Activated naive CD4-positive, alpha-beta T cell treated with Interleukin-2 at 50 U/mL for 16 hours (primary cell): ENCODE data around the gene NPR3.

ENCODE experiments used
- DNase-seq: peaks from one replicate; pipeline ENCODE4 v3.0.0-alpha.2; 2020

Gene NPR3

DNA sequence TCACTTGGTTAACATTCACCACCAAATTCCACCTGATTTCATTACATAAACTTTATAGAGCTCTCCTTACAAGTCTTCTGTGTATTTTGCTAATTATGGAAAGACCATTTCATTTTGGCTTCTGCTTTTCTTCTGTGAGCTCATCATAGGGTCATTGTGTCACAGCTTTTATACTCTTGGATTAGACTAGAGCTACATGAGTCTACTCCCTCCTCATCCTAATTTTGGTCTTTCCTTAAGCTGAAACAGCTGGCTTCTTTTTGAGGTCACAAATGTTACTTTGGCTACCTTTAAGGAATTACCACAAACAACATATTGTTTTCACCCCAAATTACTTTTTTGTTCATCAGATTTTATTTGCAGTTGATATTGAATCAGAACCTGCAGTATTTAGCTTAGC, 103.0 kb downstream of the NPR3 start:
- DNase-seq: no peak

DNA sequence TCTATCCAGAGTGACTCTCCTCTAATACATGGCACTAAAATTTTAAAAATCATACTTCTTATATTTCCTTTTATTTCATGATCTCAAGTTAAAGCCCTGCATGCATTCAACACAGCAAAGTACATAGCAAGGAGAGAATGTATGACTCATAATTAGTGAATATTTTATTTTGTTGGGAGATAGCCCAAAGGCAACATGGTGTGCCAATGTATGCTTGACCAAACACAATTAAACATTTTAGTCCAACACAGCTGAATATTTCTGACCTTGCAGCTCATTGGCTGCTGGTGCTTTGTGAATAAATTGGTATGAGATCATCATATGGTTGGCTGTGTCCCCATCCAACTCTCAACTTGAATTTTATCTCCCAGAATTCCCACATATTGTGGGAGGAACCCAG, 103.5 kb downstream of the NPR3 start:
- no peak for DNase-seq

DNA sequence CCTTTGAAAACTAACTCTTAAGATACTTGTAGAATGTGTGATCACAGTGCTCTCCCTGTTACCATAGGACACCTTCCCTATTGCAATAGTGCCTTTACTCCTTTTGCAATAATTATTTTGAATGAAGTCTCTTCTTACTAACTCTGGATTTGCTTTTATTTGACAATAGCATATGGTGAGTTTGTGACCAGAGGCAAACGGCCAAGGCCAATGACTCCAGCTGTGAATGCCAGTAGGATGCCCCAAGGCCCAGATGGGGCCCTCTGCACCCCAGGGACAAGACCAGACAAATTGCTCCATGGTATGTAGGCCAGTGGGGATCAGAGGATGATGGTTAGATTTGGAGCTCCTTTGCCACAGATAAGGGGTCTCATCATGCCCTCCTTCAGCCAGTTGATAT, 116.9 kb downstream of the NPR3 start:
- DNase-seq: no peak

DNA sequence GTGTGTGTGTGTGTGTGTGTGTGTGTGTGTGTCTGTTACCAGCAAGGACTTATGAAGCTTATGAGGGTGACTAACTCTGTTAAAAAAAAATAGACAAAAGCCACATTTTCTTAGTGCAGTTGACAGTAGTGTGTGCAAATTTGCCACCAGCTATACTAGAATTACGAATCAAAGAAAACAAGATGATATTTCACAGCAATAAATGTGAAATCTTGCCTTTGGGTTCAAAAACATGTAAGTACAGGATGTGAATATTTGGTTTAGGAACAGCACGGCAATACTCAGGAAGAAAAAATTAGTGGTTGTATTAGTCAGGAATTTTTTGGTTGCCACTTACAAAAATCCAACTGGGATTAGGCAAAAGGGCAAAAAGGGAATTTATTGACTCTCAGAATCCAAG, 117.4 kb downstream of the NPR3 start:
- DNase-seq: no peak

DNA sequence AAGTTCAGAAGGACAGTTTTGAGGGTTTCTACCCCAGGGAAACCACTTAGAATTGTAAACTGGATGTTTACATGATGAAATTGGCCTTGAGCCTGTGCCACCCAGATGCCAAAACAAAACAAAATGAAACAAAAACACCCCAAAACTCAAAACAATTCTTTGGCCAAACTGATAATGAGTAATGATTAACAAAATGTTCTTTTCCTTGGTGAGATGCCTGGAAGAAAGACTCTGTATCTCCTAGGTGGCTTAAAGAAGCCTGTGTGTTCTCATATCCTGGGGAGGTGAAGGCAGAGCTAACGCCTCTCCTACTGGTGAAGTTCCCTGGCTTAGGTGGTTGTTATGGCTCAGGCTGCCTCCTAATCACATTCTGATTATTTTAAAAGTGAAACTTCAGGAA, 120.5 kb downstream of the NPR3 start:
- no peak for DNase-seq

DNA sequence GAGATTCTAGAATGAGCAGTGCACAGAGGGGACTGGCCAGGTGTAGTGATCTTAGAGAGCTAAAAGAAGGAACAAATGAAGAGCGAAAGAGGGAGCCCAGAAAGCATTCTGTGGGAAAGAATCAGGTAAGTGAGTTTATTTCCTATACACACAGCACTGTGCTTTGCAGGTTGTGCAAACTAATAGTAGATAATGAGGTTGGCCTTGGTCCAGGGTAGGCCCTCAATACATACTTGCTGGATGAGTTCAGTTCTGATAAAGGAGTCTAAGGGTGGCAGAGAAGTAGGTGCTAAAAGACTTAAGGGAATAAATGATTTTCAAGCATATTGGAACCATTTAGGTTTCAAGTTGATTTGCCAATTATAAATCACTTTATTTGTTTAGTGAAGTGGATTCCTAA, 122.0 kb downstream of the NPR3 start:
- DNase-seq: no peak

DNA sequence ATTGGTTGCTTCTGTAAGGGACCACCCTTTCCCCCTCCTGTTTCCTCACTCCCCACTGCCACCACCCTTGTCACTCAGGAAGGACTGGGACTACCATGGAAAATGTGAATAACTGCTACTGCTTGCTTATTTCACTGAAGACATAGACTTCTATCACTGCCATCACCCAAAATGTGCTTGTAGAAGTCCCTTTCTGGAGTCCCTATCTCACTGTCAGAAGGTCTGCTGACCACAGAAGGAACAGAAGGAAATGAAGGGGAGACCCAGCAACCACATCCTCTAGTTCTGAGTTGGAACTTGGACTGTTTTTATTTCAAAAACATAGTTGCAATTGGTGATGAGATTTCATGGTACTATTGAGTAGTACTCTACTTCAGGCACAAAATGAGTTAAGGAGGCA, 122.5 kb downstream of the NPR3 start:
- DNase-seq: no peak

DNA sequence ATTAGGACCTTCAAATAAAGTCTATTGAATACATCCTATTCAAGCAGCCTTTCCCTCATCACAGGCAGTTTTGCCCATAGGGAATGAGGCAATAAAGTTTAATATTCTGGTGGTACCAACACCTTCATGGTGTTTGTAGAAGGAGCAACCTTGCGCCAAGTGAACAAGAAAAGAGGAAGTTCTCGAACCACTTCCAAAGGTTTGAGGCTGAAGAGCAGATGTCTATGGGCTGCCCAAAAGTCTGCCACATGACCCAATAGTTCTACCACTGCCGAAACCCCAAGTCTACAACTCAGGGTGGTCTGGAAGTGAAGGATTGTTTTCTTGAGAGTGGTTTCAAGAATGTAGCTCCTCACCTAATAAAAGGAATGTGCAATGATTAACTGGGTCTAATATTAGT, 123.1 kb downstream of the NPR3 start:
- no peak for DNase-seq

DNA sequence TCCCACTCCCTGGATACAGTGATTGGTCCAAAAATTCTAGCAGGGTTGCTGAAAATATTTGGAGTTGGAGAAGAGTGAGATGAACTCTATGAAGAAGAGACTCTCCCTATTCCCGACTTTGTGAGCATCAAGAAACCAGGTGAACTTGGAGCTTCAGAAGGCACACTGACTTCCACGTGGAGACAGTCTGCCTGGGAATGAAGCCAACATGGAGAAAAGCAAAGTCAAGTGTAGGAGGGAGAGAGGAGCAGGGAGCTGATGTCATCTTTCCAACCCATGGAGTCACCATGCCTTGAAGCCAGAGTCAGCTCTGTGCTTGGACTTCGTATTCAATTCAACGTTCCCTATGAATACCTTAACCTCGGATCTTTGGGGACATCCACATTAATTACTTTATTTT, 125.1 kb downstream of the NPR3 start:
- DNase-seq: no peak

DNA sequence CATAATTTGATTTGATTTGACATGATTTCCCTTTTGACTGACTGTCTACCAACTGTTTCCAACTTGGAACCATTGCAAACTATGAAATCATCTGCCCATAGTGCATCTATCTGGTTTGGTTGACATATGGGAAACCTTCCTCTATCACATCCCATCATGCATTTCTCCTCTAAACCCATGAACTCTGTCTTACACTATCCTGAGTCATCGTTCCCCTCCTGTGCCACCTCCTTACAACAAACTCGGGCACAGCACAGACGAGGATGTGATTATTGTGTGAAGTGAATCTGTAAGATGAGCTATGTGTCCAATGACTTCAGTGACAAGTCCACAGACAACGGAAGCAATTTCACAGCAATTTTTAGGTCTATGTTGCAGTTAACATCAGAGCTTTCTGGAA, 126.1 kb downstream of the NPR3 start:
- DNase-seq: no peak

DNA sequence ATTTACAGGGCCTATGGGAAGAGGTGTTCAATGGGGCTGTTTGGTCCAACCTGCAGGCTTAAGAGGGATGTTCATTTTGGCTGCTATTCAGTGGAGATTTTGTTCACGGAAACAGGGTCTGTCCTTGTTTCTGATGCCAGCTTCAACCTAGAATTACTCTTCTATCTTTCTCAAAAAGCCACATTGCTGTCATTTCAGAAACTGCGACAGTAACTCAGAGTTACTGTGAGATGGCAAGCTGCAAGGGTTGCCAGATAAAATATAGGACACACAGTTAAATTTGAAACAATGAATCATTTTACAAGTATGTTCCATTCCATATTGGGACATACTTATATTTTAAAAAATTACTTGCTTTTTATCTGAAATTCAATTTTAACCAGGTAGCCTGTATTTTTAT, 128.0 kb downstream of the NPR3 start:
- DNase-seq: no peak

DNA sequence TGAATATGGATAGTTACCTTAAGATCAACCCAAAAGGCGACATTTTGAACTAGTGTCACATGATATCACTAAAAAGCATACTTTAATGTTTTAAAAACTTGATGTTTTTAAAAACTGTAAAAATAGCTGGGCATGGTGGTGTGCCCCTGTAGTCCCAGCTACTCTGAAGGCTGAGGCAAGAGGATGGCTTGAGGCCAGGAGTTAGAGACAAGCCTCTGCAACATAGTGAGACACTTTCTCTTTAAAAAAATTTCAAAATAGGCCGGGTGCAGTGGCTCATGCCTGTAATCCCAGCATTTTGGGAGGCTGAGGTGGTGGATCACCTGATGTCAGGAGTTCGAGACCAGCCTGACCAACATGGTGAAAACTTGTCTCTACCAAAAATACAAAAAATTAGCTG, 129.5 kb downstream of the NPR3 start:
- DNase-seq: no peak
